NT2/D1 (cell line): ENCODE measurements around the gene TGFBR2.

ENCODE experiments used
- SUZ12 ChIP-seq: IDR thresholded peaks from 2 replicates; pipeline ENCODE4 v1.6.1; 2011; ENCODE audit not compliant: insufficient read length, insufficient read depth; ENCODE audit errors: extremely low read depth
- YY1 ChIP-seq: IDR thresholded peaks from 2 replicates; pipeline ENCODE4 v1.6.1; 2011; ENCODE audit not compliant: insufficient read length, insufficient read depth
- ZNF274 ChIP-seq: IDR thresholded peaks from 2 replicates; pipeline ENCODE4 v1.6.1; 2011; ENCODE audit warnings: mild to moderate bottlenecking, low read depth, low read length

- no peak for TF ChIP-seq ZNF274
- TF ChIP-seq SUZ12: no peak
- TF ChIP-seq YY1: no peak
Measured at GRCh38 chr3:30604093-30604492, 2.3 kb upstream of the TGFBR2 start.
